Keratinocyte (primary cell): ENCODE results near the gene TMEM163. TPM values are rescaled to one million over a fixed set of nuclear protein-coding genes. Genes with fewer than 3 reads are reported as not detected.

Experiments used
- DNase-seq: peaks from one replicate; pipeline ENCODE4 v3.0.0-alpha.2; 2011; ENCODE audit warnings: low read depth, missing footprints, low spot score
- FAIRE-seq: peaks from 2 replicates; lab custom pipeline; 2011; peaks lifted over from hg19 to GRCh38; lab: Jason Lieb, UNC
- H2AFZ ChIP-seq: 2 replicates; pipeline ENCODE4 v1.6.0; 2012; ENCODE audit warnings: low read length, control low read depth, inconsistent platforms; ENCODE audit not compliant: control insufficient read depth
- H3K27ac ChIP-seq: 2 replicates; pipeline ENCODE4 v1.5.1; 2011; ENCODE audit warnings: low read length; ENCODE audit not compliant: control insufficient read depth, insufficient read depth
- H3K27me3 ChIP-seq: 3 replicates; pipeline ENCODE4 v1.6.0; 2011; ENCODE audit warnings: low read length; ENCODE audit not compliant: control insufficient read depth, insufficient read depth; ENCODE audit errors: extremely low read depth
- H3K36me3 ChIP-seq, 2 experiments: 2 replicates in 1 of 2; 3 replicates in 1 of 2; pipeline ENCODE4 v1.5.1; 2011; ENCODE audit warnings: low read length in 2 of 2, mild to moderate bottlenecking in 1 of 2; ENCODE audit not compliant: control insufficient read depth in 2 of 2, insufficient read depth in 2 of 2; ENCODE audit errors: extremely low read depth in 1 of 2
- H3K4me1 ChIP-seq: 3 replicates; pipeline ENCODE4 v1.5.1; 2011; ENCODE audit warnings: low read length; ENCODE audit not compliant: control insufficient read depth, insufficient read depth; ENCODE audit errors: extremely low read depth
- H3K4me2 ChIP-seq: 3 replicates; pipeline ENCODE4 v1.6.0; 2011; ENCODE audit warnings: low read depth, low read length; ENCODE audit not compliant: control insufficient read depth, insufficient read depth; ENCODE audit errors: extremely low read depth
- H3K4me3 ChIP-seq, 3 experiments: fragments of 200-600 bp in 1 of 3; sonication (generic) in 1 of 3; 2 replicates in 2 of 3; 3 replicates in 1 of 3; pipeline ENCODE4 v1.5.1; 2011 to 2016; ENCODE audit warnings: low read length in 3 of 3, mild to moderate bottlenecking in 3 of 3, control low read depth in 2 of 3, inconsistent platforms in 1 of 3, low read depth in 1 of 3, mixed read lengths in 1 of 3, mixed run types in 1 of 3, moderate library complexity in 1 of 3; ENCODE audit not compliant: control insufficient read depth in 2 of 3, insufficient read depth in 2 of 3; ENCODE audit errors: extremely low read depth in 1 of 3
- H3K79me2 ChIP-seq: 2 replicates; pipeline ENCODE4 v1.6.0; 2012; ENCODE audit warnings: low read length; ENCODE audit not compliant: control insufficient read depth, insufficient read depth
- H3K9ac ChIP-seq: 3 replicates; pipeline ENCODE4 v1.6.0; 2011; ENCODE audit warnings: low read length; ENCODE audit not compliant: control insufficient read depth, insufficient read depth; ENCODE audit errors: extremely low read depth
- H3K9me1 ChIP-seq: 3 replicates; pipeline ENCODE4 v1.6.0; 2011; ENCODE audit warnings: low read length; ENCODE audit not compliant: control insufficient read depth, insufficient read depth; ENCODE audit errors: extremely low read depth
- H3K9me3 ChIP-seq: 2 replicates; pipeline ENCODE4 v1.5.1; 2012; ENCODE audit warnings: low read depth, low read length; ENCODE audit not compliant: control insufficient read depth
- H4K20me1 ChIP-seq: 3 replicates; pipeline ENCODE4 v1.6.0; 2011; ENCODE audit warnings: low read length; ENCODE audit not compliant: control insufficient read depth, insufficient read depth; ENCODE audit errors: extremely low read depth
- EZH2 ChIP-seq: IDR thresholded peaks from one replicate; pipeline ENCODE4 v1.6.1; 2012; ENCODE audit warnings: inconsistent platforms, mild to moderate bottlenecking, low read length, moderate library complexity
- dilution Hi-C: fragments of 300-500 bp; cut with MboI; formaldehyde crosslinking; loops from one replicate; pipeline ENCODE4 v1.7.0; 2020; ENCODE audit warnings: low sequenced_read_pairs; ENCODE audit not compliant: extremely low pct_ligation_motif_present
- polyA plus RNA-seq, 5 experiments: library from polyadenylated mRNA; depleted of rRNA in 3 of 5; stranded (reverse) in 3 of 5; stranded (forward) in 1 of 5; unstranded in 1 of 5; fragments of >200 nt; gene quantifications; 1 replicate in 1 of 5; 2 replicates in 3 of 5; 3 replicates in 1 of 5; pipeline versions ENCODE4 v1.2.1 to v1.2.3, GENCODE V29; 2011 to 2012; ENCODE audit warnings: missing spikeins in 2 of 5, low read depth in 1 of 5, low replicate concordance in 1 of 5
- TF ChIP-seq, protein P1 (sequence below), 3 experiments: IDR thresholded peaks in 1 of 3; conservative IDR thresholded peaks in 1 of 3; optimal IDR thresholded peaks in 1 of 3; 2 replicates in 2 of 3; 3 replicates in 1 of 3; pipeline versions ENCODE3 to v1.5.1; 2011; ENCODE audit warnings: low read length in 3 of 3, mild to moderate bottlenecking in 3 of 3, moderate library complexity in 2 of 3, control low read depth in 1 of 3, inconsistent platforms in 1 of 3; ENCODE audit not compliant: insufficient read depth in 2 of 3; ENCODE audit errors: extremely low read depth in 1 of 3

TMEM163 gene
- polyA plus RNA-seq, 1 donor (not counting 4 experiments of a cell fraction or from before 2014, with no cell fraction given), result not detected

DNA sequence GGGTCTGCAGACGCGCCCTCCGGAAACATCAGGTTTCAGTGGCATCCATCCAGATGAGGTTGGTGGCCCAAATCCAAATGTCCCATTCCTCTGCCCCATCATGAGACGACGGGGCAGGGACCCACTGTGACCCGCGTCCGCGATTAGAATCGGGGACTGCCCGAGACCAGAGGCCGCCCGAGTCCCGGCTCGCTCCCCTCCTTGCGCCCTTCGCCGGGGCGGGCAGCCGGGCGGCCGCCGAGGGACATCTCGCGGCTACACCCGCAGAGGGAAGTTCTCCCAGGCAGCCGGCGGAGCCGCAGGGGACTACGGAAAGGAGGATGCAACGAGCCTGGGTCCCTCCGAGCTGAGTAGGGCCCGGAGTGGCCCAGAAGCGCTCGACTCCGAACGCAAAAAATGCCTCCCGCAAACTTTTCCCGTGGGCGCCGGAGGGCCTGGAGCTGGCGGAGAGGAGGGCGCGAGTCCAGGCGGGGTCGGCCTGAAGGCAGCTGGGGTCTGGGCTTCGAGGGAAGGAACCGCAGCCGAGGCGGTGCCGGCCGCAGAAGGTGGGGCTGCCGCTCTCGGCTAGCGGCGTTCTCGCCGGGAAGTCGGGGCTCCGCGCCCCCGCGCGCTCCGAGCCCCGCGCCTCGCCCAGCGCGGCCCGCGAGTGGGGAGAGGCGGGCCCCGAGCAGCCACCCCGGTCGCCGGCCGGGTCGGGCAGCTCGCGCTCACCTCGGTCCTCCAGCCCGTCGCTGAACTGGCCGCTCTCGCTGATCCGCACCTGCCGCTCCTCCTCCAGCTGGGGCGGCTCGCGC, 580 bp downstream of the TMEM163 start:
- Histone ChIP-seq H3K4me2 (peak overlapping the region; percentile 46), H3K4me3 (no peak overlapping the region), H3K9me1 (no peaks in the 10 kb centered on the region), H3K27me3 (peaks cover 52% of the 10 kb centered on the region), H3K9me3 (no peaks in the 10 kb centered on the region), H3K4me1 (no peaks in the 10 kb centered on the region), H4K20me1 (no peaks in the 10 kb centered on the region), H3K27ac (no peak overlapping the region), H3K36me3 (no peaks in the 10 kb centered on the region), H3K9ac (no peak overlapping the region), H3K79me2 (no peaks in the 10 kb centered on the region), H2AFZ (no peak overlapping the region)
- DNase-seq, result no peak
- peak; percentile 100 for TF ChIP-seq EZH2
- TF ChIP-seq, protein P1, sequence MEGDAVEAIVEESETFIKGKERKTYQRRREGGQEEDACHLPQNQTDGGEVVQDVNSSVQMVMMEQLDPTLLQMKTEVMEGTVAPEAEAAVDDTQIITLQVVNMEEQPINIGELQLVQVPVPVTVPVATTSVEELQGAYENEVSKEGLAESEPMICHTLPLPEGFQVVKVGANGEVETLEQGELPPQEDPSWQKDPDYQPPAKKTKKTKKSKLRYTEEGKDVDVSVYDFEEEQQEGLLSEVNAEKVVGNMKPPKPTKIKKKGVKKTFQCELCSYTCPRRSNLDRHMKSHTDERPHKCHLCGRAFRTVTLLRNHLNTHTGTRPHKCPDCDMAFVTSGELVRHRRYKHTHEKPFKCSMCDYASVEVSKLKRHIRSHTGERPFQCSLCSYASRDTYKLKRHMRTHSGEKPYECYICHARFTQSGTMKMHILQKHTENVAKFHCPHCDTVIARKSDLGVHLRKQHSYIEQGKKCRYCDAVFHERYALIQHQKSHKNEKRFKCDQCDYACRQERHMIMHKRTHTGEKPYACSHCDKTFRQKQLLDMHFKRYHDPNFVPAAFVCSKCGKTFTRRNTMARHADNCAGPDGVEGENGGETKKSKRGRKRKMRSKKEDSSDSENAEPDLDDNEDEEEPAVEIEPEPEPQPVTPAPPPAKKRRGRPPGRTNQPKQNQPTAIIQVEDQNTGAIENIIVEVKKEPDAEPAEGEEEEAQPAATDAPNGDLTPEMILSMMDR (optimal IDR thresholded peaks at IDR 0.05 in 1 of 3, IDR thresholded peaks at IDR 0.05 in 1 of 3, conservative IDR thresholded peaks at IDR 0.05 in 1 of 3; ENCODE audit: extremely low read depth in 1 of 3, insufficient read depth in 2 of 3, low read length in 3 of 3), result no peak
- dilution Hi-C loops, result no loop called here
- FAIRE-seq, result no peak

- Histone ChIP-seq H3K9me1 (no peaks in the 10 kb centered on the region), H3K79me2 (no peaks in the 10 kb centered on the region), H4K20me1 (no peaks in the 10 kb centered on the region), H3K9me3 (no peaks in the 10 kb centered on the region), H3K4me1 (no peaks in the 10 kb centered on the region), H3K4me3 (no peak overlapping the region), H3K27ac (no peak overlapping the region), H3K9ac (no peak overlapping the region), H2AFZ (no peak overlapping the region), H3K4me2 (no peak overlapping the region), H3K27me3 (peaks cover 51% of the 10 kb centered on the region), H3K36me3 (no peaks in the 10 kb centered on the region)
- TF ChIP-seq, protein P1 (optimal IDR thresholded peaks at IDR 0.05 in 1 of 3, IDR thresholded peaks at IDR 0.05 in 1 of 3, conservative IDR thresholded peaks at IDR 0.05 in 1 of 3; ENCODE audit: extremely low read depth in 1 of 3, insufficient read depth in 2 of 3, low read length in 3 of 3), result no peak
- no peak for TF ChIP-seq EZH2
- FAIRE-seq (no peak), DNase-seq (no peak)
- dilution Hi-C loops, result no loop called here
These were observed 1.3 kb downstream of the TMEM163 start for GRCh38 chr2:134717286-134718022.
